NB4 (cell line): ENCODE measurements around the gene CDH15.

Experiments used
- DNase-seq: peaks from one replicate; pipeline ENCODE4 v3.0.0; 2010; ENCODE audit warnings: low read depth
- H3K4me3 ChIP-seq: one replicate; pipeline ENCODE4 v1.5.1; 2011; ENCODE audit warnings: mild to moderate bottlenecking, low read depth, low read length, moderate library complexity
- CTCF ChIP-seq: IDR thresholded peaks from one replicate; pipeline ENCODE4 v1.5.1; 2012; ENCODE audit warnings: low read depth, low read length
- MAX ChIP-seq: IDR thresholded peaks from 2 replicates; pipeline ENCODE4 v1.6.1; 2011; ENCODE audit warnings: low read depth, low read length
- MYC ChIP-seq: IDR thresholded peaks from 2 replicates; pipeline ENCODE4 v1.6.1; 2011; ENCODE audit warnings: low read depth, low read length
- POLR2A ChIP-seq: IDR thresholded peaks from 2 replicates; pipeline ENCODE4 v1.6.1; 2011; ENCODE audit warnings: mild to moderate bottlenecking; ENCODE audit not compliant: insufficient read length; ENCODE audit errors: extremely low read depth

Gene CDH15

GRCh38 chr16:89159066-89159849 lies 12.3 kb upstream of the CDH15 start:
- DNase-seq, result no peak
- TF ChIP-seq MAX (no peak), MYC (no peak), POLR2A (no peak), CTCF (no peak)
- no peak overlapping the region for H3K4me3 ChIP-seq

GRCh38 chr16:89159850-89160354 lies 11.6 kb upstream of the CDH15 start:
- TF ChIP-seq MYC, result no peak
- TF ChIP-seq POLR2A, result no peak
- no peak for TF ChIP-seq CTCF
- TF ChIP-seq MAX, result no peak
- DNase-seq, result no peak
- H3K4me3 ChIP-seq, result no peak overlapping the region

- DNase-seq, result no peak
- TF ChIP-seq MAX (no peak), POLR2A (no peak), MYC (no peak), CTCF (no peak)
- no peak overlapping the region for H3K4me3 ChIP-seq
Observed at GRCh38 chr16:89160977-89161701, 10.4 kb upstream of the CDH15 start.

- no peak for DNase-seq
- TF ChIP-seq CTCF (no peak), MYC (no peak), POLR2A (no peak), MAX (no peak)
- H3K4me3 ChIP-seq, result no peak overlapping the region
Observed at GRCh38 chr16:89161763-89162713, 9.5 kb upstream of the CDH15 start.

GRCh38 chr16:89163297-89163696 lies 8.3 kb upstream of the CDH15 start:
- no peak overlapping the region for H3K4me3 ChIP-seq
- no peak for DNase-seq
- no peak for TF ChIP-seq MAX
- no peak for TF ChIP-seq POLR2A
- no peak for TF ChIP-seq MYC
- TF ChIP-seq CTCF, result no peak
